ENCODE measurements around the gene C1orf141.

- no peak for TF ChIP-seq CTCF (IDR thresholded peaks at IDR 0.05)
- no peak for TF ChIP-seq POLR2A (IDR thresholded peaks at IDR 0.05)
Measured at GRCh38 chr1:67165468-67166041, 30.8 kb upstream of the C1orf141 start.
